Smooth muscle cell (in vitro differentiated cells): ENCODE measurements around the gene BTN3A1. TPM values are rescaled to one million over a fixed set of nuclear protein-coding genes. Genes with fewer than 3 reads are reported as not detected.

Experiments used
- DNase-seq: peaks from one replicate; lab custom pipeline; 2025; ENCODE audit not compliant: unreplicated experiment; lab: John Stamatoyannopoulos, UW
- H2AFZ ChIP-seq: fragments of 200-600 bp; sonication (generic); 2 replicates; pipeline ENCODE4 v1.6.0; 2016; ENCODE audit warnings: antibody characterized with exemption, low read depth, mild to moderate bottlenecking
- H3F3A ChIP-seq: fragments of 200-600 bp; sonication (generic); 2 replicates; pipeline ENCODE4 v1.6.0; 2017; ENCODE audit warnings: antibody characterized with exemption, low read depth
- H3K27ac ChIP-seq: fragments of 200-600 bp; sonication (generic); 2 replicates; pipeline ENCODE4 v1.5.1; 2016; ENCODE audit warnings: low read depth, mild to moderate bottlenecking
- H3K27me3 ChIP-seq: fragments of 200-600 bp; sonication (generic); 2 replicates; pipeline ENCODE4 v1.6.1; 2016; ENCODE audit warnings: low read depth, mild to moderate bottlenecking
- H3K36me3 ChIP-seq: fragments of 200-600 bp; sonication (generic); 2 replicates; pipeline ENCODE4 v1.5.1; 2016; ENCODE audit warnings: low read depth
- H3K4me1 ChIP-seq: fragments of 200-600 bp; sonication (generic); 2 replicates; pipeline ENCODE4 v1.5.1; 2016; ENCODE audit warnings: low read depth
- H3K4me2 ChIP-seq: fragments of 200-600 bp; sonication (generic); 2 replicates; pipeline ENCODE4 v1.6.0; 2016; ENCODE audit warnings: mild to moderate bottlenecking
- H3K4me3 ChIP-seq: fragments of 200-600 bp; sonication (generic); 2 replicates; pipeline ENCODE4 v1.5.1; 2016; ENCODE audit warnings: mild to moderate bottlenecking
- H3K79me2 ChIP-seq: fragments of 200-600 bp; sonication (generic); 2 replicates; pipeline ENCODE4 v1.6.0; 2016; ENCODE audit warnings: low read depth, mild to moderate bottlenecking
- H3K9ac ChIP-seq: fragments of 200-600 bp; sonication (generic); 2 replicates; pipeline ENCODE4 v1.6.0; 2016; ENCODE audit warnings: low read depth
- H3K9me3 ChIP-seq: fragments of 200-600 bp; sonication (generic); replicated peaks from 2 replicates; pipeline ENCODE4 v1.5.1; 2016; ENCODE audit warnings: low read depth
- H4K20me1 ChIP-seq: fragments of 200-600 bp; sonication (generic); 2 replicates; pipeline ENCODE4 v1.6.0; 2016; ENCODE audit warnings: low read depth
- WGBS: methylation state at CpG from one replicate; pipeline ENCODE4 v1.1.7; 2016; ENCODE audit warnings: low lambda C conversion rate; 5-methylcytosine and 5-hydroxymethylcytosine counted together
- polyA plus RNA-seq: library from polyadenylated mRNA; unstranded; fragments of >200 nt; fragmentation: Nextera tagmentation; extraction: Ambion mirVana; gene quantifications from 2 replicates; pipeline ENCODE4 v1.2.1, GENCODE V29; 2016
- total RNA-seq: library from RNA; depleted of rRNA; stranded (reverse); fragments of >200 nt; gene quantifications from 2 replicates; pipeline ENCODE4 v1.2.3, GENCODE V29; 2014
- TF ChIP-seq, protein P1 (sequence below): fragments of 200-600 bp; sonication (generic); IDR thresholded peaks from 2 replicates; pipeline ENCODE4 v1.5.1; 2017; ENCODE audit warnings: borderline replicate concordance, mild to moderate bottlenecking, antibody characterized with exemption; ENCODE audit not compliant: insufficient read depth, poor library complexity, severe bottlenecking

BTN3A1 gene
- total and polyA plus RNA-seq, 2 experiments from 2014 or later, result 13.5 to 19.1 TPM

DNA sequence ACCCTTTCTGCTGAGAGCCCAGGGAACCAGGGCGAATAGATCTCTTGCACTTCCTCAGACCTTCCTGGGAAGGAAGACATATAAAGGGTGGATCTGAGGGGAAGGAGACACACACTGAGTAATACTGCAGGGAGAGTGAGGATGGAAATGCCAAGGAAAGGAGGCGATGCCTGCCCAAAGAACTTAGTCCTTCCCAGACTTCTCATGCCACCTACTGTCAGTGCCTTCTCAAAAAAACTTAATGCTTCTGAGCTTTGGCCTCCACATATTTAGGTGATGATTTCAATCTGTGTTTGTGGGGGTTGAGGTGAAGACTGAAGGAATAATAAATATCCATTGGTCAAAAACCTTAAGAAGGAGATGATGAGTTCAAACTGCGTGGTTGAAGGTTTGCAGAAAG is 9.7 kb downstream of the BTN3A1 start:
- no peak overlapping the region for H3K4me3 ChIP-seq
- 92% methylated on average over 3 of the region's 3 CpGs for WGBS
- no peak overlapping the region for H2AFZ ChIP-seq
- no peaks in the 10 kb centered on the region for H3F3A ChIP-seq
- no peaks in the 10 kb centered on the region for H3K4me1 ChIP-seq
- H3K27me3 ChIP-seq, result no peaks in the 10 kb centered on the region
- H3K4me2 ChIP-seq, result no peak overlapping the region
- H3K36me3 ChIP-seq, result no peaks in the 10 kb centered on the region
- no peaks in the 10 kb centered on the region for H4K20me1 ChIP-seq
- no peaks in the 10 kb centered on the region for H3K79me2 ChIP-seq
- H3K9me3 ChIP-seq, result no peaks in the 10 kb centered on the region
- DNase-seq, result no peak
- no peak overlapping the region for H3K27ac ChIP-seq
- TF ChIP-seq, protein P1, sequence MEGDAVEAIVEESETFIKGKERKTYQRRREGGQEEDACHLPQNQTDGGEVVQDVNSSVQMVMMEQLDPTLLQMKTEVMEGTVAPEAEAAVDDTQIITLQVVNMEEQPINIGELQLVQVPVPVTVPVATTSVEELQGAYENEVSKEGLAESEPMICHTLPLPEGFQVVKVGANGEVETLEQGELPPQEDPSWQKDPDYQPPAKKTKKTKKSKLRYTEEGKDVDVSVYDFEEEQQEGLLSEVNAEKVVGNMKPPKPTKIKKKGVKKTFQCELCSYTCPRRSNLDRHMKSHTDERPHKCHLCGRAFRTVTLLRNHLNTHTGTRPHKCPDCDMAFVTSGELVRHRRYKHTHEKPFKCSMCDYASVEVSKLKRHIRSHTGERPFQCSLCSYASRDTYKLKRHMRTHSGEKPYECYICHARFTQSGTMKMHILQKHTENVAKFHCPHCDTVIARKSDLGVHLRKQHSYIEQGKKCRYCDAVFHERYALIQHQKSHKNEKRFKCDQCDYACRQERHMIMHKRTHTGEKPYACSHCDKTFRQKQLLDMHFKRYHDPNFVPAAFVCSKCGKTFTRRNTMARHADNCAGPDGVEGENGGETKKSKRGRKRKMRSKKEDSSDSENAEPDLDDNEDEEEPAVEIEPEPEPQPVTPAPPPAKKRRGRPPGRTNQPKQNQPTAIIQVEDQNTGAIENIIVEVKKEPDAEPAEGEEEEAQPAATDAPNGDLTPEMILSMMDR, result no peak
- H3K9ac ChIP-seq, result no peak overlapping the region

DNA sequence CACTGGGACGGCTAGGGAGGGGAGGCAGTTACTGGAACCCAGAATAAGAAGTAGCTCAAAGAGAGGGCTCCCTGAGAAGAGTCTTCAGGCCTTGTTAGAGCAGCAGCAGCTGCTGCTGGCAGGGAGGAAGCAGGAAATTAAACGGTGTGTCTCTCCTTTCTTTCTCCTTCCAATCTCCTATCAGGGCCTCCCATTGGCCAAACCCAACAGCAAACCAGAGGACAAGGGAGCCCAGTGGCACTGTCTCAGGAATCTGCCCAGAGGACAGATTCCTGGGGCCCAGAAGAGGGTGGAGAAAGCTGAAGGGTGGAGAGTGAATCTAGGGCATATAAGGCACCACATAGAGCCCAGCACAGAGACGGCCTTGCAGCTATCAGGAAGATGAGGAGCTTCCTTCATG is 10.2 kb downstream of the BTN3A1 start:
- WGBS, result 76% methylated on average over 3 of the region's 3 CpGs
- DNase-seq, result no peak
- no peaks in the 10 kb centered on the region for H3K36me3 ChIP-seq
- TF ChIP-seq, protein P1, result no peak
- H3K27ac ChIP-seq, result no peak overlapping the region
- no peak overlapping the region for H3K4me3 ChIP-seq
- no peaks in the 10 kb centered on the region for H4K20me1 ChIP-seq
- H3F3A ChIP-seq, result no peaks in the 10 kb centered on the region
- no peaks in the 10 kb centered on the region for H3K4me1 ChIP-seq
- no peak overlapping the region for H3K9ac ChIP-seq
- no peak overlapping the region for H2AFZ ChIP-seq
- no peak overlapping the region for H3K4me2 ChIP-seq
- H3K9me3 ChIP-seq, result no peaks in the 10 kb centered on the region
- no peaks in the 10 kb centered on the region for H3K27me3 ChIP-seq
- no peaks in the 10 kb centered on the region for H3K79me2 ChIP-seq

DNA sequence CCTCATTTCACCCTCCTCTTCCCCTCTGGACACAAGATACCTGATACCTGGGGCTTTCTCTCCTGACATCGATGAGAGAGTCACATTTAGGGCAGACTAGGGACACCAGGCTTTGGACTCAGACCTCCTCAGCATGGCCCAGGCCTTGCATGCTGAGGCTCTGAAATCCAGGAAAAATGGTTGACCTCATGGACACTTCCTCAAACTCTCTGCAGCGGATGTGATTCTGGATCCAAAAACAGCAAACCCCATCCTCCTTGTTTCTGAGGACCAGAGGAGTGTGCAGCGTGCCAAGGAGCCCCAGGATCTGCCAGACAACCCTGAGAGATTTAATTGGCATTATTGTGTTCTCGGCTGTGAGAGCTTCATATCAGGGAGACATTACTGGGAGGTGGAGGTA is 10.9 kb downstream of the BTN3A1 start:
- H4K20me1 ChIP-seq, result no peaks in the 10 kb centered on the region
- H3K4me2 ChIP-seq, result no peak overlapping the region
- TF ChIP-seq, protein P1, result no peak
- H3K27me3 ChIP-seq, result no peaks in the 10 kb centered on the region
- H3K4me1 ChIP-seq, result no peaks in the 10 kb centered on the region
- no peaks in the 10 kb centered on the region for H3K79me2 ChIP-seq
- H3K9ac ChIP-seq, result no peak overlapping the region
- H2AFZ ChIP-seq, result no peak overlapping the region
- 88% methylated on average over 4 of the region's 4 CpGs for WGBS
- H3K36me3 ChIP-seq, result no peaks in the 10 kb centered on the region
- no peaks in the 10 kb centered on the region for H3K9me3 ChIP-seq
- H3K4me3 ChIP-seq, result no peak overlapping the region
- DNase-seq, result no peak
- no peak overlapping the region for H3K27ac ChIP-seq
- H3F3A ChIP-seq, result no peaks in the 10 kb centered on the region

DNA sequence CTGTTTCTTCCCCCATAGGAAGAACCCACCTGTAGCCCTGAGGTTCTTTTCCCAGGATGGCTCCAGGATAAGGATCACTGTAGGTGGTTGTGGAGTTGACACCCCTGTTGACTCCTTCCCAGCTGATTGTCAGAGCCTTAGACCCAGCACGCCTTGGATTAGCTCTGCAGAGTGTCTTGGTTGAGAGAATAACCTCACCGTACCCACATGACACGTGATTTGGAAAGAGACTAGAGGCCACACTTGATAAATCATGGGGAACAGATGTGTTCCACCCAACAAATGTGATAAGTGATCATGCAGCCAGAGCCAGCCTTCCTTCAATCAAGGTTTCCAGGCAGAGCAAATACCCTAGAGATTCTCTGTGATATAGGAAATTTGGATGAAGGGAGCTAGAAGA is 12.2 kb downstream of the BTN3A1 start:
- Histone ChIP-seq H3K27me3 (no peaks in the 10 kb centered on the region), H3F3A (no peaks in the 10 kb centered on the region), H3K36me3 (no peaks in the 10 kb centered on the region), H2AFZ (no peak overlapping the region), H3K4me3 (no peak overlapping the region), H3K9me3 (no peaks in the 10 kb centered on the region), H3K9ac (no peak overlapping the region), H3K79me2 (no peaks in the 10 kb centered on the region), H3K4me2 (no peak overlapping the region), H4K20me1 (no peaks in the 10 kb centered on the region), H3K27ac (no peak overlapping the region), H3K4me1 (no peaks in the 10 kb centered on the region)
- no peak for DNase-seq
- WGBS, result 88% methylated on average over 3 of the region's 3 CpGs
- TF ChIP-seq, protein P1, result no peak
